K562 (cell line): ENCODE measurements around the gene PODXL2. TPM values are rescaled to one million over a fixed set of nuclear protein-coding genes. Genes with fewer than 3 reads are reported as not detected.

Experiments used
- CGGBP1 ChIP-seq: fragments of 250-450 bp; sonication (Bioruptor Pico); IDR thresholded peaks from 2 replicates; pipeline ENCODE4 v1.9.0; 2021; ENCODE audit warnings: mild to moderate bottlenecking
- MLLT1 ChIP-seq, 2 experiments: fragments of 450-650 bp; IDR thresholded peaks; 2 replicates each; pipeline ENCODE4 v1.6.1; 2016
- NFIX ChIP-seq: fragments of 250-450 bp; sonication (Bioruptor Pico); IDR thresholded peaks from 2 replicates; pipeline ENCODE4 v1.4.0; 2020; ENCODE audit warnings: low read depth, mild to moderate bottlenecking, moderate library complexity
- NR0B1 ChIP-seq: fragments of 450-650 bp; IDR thresholded peaks from one replicate; pipeline ENCODE4 v1.6.1; 2018; ENCODE audit warnings: mild to moderate bottlenecking, moderate library complexity; ENCODE audit not compliant: partially characterized antibody
- REST ChIP-seq, 2 experiments: fragments of 450-650 bp; formaldehyde crosslinking in 1 of 2; IDR thresholded peaks; 2 replicates each; pipeline versions ENCODE4 v1.4.0 to v1.6.1; 2014 to 2020; ENCODE audit warnings: mild to moderate bottlenecking in 2 of 2, borderline replicate concordance in 1 of 2, low read depth in 1 of 2
- SP2 ChIP-seq: IDR thresholded peaks from 2 replicates; pipeline ENCODE4 v1.6.1; 2011; ENCODE audit warnings: mild to moderate bottlenecking, low read depth, low read length, moderate library complexity; ENCODE audit not compliant: poor library complexity, severe bottlenecking; ENCODE audit errors: extremely low read depth
- ZFP36 ChIP-seq: fragments of 150-350 bp; IDR thresholded peaks from 2 replicates; pipeline ENCODE4 v1.6.1; 2018; ENCODE audit warnings: low read length, low read depth; ENCODE audit not compliant: partially characterized antibody
- ZFPM2 ChIP-seq: fragments of 250-450 bp; sonication (Bioruptor Pico); IDR thresholded peaks from 2 replicates; pipeline ENCODE4 v1.5.1; 2022; ENCODE audit warnings: mild to moderate bottlenecking
- ZHX1 ChIP-seq: fragments of 150-350 bp; conservative IDR thresholded peaks from 2 replicates; pipeline ENCODE4 v1.6.1; 2014; ENCODE audit warnings: low read length
- ZNF232 ChIP-seq: sonication (generic); formaldehyde crosslinking; IDR thresholded peaks from 2 replicates; pipeline ENCODE4 v1.8.0; 2022; ENCODE audit warnings: mild to moderate bottlenecking, missing genetic modification reagents
- ZNF408 ChIP-seq: fragments of 250-450 bp; sonication (Bioruptor Pico); IDR thresholded peaks from 2 replicates; pipeline ENCODE4 v1.4.0; 2020; ENCODE audit warnings: low read depth, mild to moderate bottlenecking, moderate library complexity
- polyA plus RNA-seq, 8 experiments: library from polyadenylated mRNA; depleted of rRNA in 4 of 8; stranded (reverse) in 5 of 8; unstranded in 3 of 8; fragments of >200 nt; fragmentation: Nextera tagmentation in 2 of 8; fragmentation: Illumina TruSeq in 1 of 8; extraction: Ambion mirVana in 2 of 8; extraction: Trizol in 1 of 8; gene quantifications; 2 replicates each; pipeline versions ENCODE4 v1.2.1 to v1.2.3, GENCODE V29; 2011 to 2014; ENCODE audit warnings: inconsistent platforms in 1 of 8, missing spikeins in 1 of 8
- total RNA-seq, 7 experiments: library from RNA; depleted of rRNA in 6 of 7; stranded (reverse); fragments of >200 nt in 6 of 7; fragmentation: Illumina TruSeq in 2 of 7; extraction: Trizol in 2 of 7; gene quantifications; 2 replicates each; pipeline versions ENCODE4 v1.2.1 to v1.2.3, GENCODE V29; 2011 to 2021; ENCODE audit warnings: low replicate concordance in 1 of 7

The PODXL2 gene
- total and polyA plus RNA-seq, 9 of the 15 experiments (the other 6 are each of a cell fraction or from before 2014, with no cell fraction given): 0.03 to 52.5 (median 21.9) TPM

- TF ChIP-seq MLLT1 (IDR thresholded peaks at IDR 0.05): no peak
- peak; percentile 73 for TF ChIP-seq ZFP36
- TF ChIP-seq ZFPM2 (CRISPR knock-in tag): no peak
- no peak for TF ChIP-seq CGGBP1 (CRISPR knock-in tag)
- peak; percentile 44 for TF ChIP-seq SP2
- TF ChIP-seq ZHX1: no peak
- 0 out of 2 replicates have a peak, but pooled peaks have one; percentile 16 for TF ChIP-seq REST (IDR thresholded peaks at IDR 0.05; ENCODE audit: borderline replicate concordance)
- no peak for TF ChIP-seq REST (CRISPR knock-in tag; IDR thresholded peaks at IDR 0.05; ENCODE audit: low read depth)
- no peak for TF ChIP-seq ZNF408 (CRISPR knock-in tag)
- no peak for TF ChIP-seq NR0B1
- no peak for TF ChIP-seq NFIX (CRISPR knock-in tag)
- no peak for TF ChIP-seq ZNF232 (CRISPR knock-in tag)
Observed at GRCh38 chr3:127590593-127591465, 38.2 kb upstream of the PODXL2 start, which contains the start of gene TPRA1 (continued).
